ENCODE measurements around the gene ANKRD44. TPM values are rescaled to one million over a fixed set of nuclear protein-coding genes. Genes with fewer than 3 reads are reported as not detected.
A peak's percentile ranks its signal among the peaks of the same experiment; 100 is the strongest.
"Not testable (repeated sequence)": the region's sequence is repeated elsewhere in the genome, so short reads cannot be mapped to it uniquely, and the experiment has no call there.

Gene ANKRD44
- total RNA-seq, 1 donor, result 80.2 TPM

DNA sequence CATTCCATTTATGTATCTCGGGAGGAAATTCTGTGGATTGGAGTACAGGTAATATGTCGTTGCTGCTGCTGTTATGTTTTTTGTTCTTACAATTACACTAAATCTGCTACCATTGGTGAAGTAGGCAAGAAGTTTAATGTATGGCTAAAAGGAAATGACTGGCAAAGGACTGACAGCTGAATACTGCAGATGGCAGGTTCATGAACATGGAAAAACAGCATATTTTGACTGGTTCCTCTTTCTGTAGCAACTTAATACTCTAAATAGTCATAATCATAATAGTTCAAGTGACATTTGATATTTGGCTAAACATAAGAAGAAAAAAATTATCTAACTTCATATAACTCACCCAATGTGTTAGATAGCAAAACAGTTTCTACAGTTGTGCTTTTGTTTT is 299.6 kb downstream of the ANKRD44 start:
- DNase-seq (ENCODE audit: low read depth in 2 of 3, low spot score in 2 of 3), result peak in 1 of 3 donors; percentile 66

DNA sequence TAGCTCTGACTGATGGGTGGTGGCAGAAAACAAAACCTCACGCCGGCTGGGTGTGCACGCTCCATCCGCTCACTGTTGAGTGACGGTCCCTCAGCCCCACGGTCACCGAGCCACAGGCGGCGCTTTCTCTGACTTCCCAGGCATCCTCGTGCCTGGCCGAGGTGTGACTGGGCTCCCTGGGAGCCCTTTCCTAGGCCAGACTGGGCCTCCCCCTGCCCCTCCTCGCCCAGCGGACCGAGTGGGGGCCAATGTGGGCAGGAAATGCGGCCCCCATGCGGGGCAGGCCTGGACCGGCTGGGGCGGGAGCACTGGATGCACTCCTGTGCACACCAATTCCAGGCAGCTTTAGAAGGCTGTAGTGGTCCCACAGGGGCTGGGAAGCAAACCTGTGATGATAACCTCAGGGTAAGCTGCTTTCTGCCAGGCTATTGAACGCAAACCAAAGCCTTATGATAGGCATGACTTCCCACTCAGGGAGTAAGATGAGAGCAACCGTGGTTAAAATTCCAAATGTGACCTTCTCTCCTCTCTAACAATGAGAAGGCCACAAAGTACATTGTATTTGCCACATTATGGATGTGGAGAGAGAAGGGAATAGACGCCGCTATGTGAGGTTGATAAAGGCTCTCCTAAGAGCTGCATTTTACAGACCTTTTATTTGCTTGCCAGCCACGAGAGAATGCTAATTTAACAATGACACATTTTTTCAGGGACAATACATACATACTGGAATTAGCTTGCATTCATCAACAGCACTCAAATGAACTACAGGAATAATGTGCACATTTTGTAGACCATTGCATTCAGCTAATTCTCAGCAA is 300.2 kb downstream of the ANKRD44 start:
- peak in 1 of 3 donors; percentile 1 for DNase-seq (ENCODE audit: low read depth in 2 of 3, low spot score in 2 of 3)

GRCh38 chr2:197008741-197009341 is 301.7 kb downstream of the ANKRD44 start:
- DNase-seq (ENCODE audit: low read depth in 2 of 3, low spot score in 2 of 3), result not testable (repeated sequence)

- no peak for DNase-seq (ENCODE audit: low read depth in 2 of 3, low spot score in 2 of 3)
Measured at GRCh38 chr2:197007716-197008628, 302.6 kb downstream of the ANKRD44 start.

GRCh38 chr2:197001921-197002320 is 308.7 kb downstream of the ANKRD44 start:
- no peak for DNase-seq (ENCODE audit: low read depth in 2 of 3, low spot score in 2 of 3)

DNA sequence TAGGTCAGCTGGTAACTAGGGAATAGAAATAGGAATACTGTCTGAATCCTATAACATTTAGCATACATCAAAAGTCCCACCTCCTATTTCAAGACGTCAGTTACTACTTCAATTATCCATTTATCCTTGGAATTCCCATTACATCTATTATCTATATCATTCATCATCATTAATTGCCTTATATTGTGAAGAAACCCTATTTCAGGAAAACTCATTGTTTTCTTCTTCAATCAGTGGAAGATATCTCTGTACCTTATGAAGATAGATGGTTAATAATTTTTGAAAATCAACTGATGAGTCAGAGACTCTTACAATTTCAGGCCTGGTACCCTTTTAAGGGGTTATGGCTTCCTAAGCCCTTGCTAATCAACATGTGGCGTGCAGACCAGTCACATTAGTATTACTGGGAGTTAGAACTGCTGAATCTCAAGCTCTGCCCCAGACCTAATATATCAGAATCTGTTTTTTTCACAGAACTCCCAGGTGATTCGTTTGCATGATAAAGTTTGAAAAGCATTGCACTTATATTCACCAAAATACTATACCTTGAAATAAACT is 314.7 kb downstream of the ANKRD44 start:
- no peak for DNase-seq (ENCODE audit: low read depth in 2 of 3, low spot score in 2 of 3)

- no peak for DNase-seq (ENCODE audit: low read depth in 2 of 3, low spot score in 2 of 3)
Measured at GRCh38 chr2:196994764-196995163, 315.8 kb downstream of the ANKRD44 start.

GRCh38 chr2:196993617-196994016 is 317.0 kb downstream of the ANKRD44 start:
- DNase-seq (ENCODE audit: low read depth in 2 of 3, low spot score in 2 of 3), result no peak

DNA sequence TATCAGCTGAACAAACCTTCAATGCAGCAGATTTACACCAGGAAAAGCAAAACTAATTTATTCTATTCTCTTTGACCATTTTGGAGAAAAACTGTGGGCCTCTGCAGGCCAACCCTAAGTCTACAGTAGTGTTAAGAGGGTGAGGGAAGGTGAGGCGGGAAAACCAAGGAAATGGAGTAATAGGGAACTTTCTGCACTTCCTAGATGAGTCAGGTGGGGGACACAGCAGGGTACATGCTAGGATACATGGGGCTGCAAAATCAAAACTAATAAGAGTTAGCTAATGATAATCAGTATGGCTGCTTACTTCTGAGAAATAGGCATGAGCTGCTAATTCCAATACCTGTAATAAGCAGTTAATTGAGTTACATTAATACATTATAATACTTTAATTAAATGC is 318.1 kb downstream of the ANKRD44 start:
- DNase-seq (ENCODE audit: low read depth in 2 of 3, low spot score in 2 of 3), result no peak

DNA sequence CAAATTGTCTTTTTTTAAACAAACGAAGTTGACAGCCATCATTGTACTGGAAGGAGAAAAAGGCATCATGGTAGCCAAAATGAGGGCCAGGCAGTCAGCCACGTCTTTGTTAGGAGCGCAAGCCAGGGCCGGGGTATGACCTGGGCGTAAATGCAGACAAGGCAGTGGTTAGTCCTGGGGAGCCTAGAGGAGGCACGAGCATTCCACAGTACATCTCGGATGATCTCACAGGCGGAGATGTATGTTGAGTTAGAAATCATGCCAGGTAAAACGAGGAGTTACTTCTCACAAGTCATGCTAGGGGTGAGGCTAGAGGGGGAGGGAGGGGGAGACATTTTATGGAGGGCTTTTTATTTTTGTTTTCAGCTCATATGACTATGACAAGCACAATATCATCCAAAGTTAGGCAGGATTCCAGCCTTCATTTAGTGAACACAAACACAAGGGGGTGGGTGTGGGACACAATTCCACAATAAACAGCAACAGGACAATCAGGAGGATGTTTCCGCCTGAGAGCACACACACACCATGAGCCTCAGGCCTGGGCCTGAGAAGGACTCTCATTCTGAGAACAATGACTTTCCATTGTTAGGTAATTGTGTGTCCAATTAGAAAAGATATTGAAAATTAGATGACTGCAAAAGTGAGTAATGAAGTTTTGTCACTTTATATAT is 319.7 kb downstream of the ANKRD44 start:
- DNase-seq (ENCODE audit: low read depth in 2 of 3, low spot score in 2 of 3), result no peak

DNA sequence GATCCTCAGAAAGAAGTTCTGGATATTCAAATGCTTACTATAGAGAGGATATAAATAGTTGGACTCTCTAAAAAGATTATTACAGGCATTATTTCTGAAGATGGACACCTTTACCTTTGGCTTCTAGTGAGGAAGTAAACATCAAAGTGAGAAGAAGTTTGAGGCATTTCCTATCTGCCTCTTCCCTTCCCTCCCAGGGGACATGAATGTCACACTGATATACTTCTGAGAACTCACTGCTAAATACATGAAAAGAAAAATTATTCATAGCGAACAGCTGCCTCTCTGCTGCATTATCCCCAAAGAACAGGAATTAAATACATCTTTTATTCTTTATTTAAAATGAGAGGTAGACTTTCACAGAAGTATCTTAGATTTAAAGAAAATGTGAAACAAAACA is 320.5 kb downstream of the ANKRD44 start:
- no peak for DNase-seq (ENCODE audit: low read depth in 2 of 3, low spot score in 2 of 3)

GRCh38 chr2:196989496-196989895 is 321.1 kb downstream of the ANKRD44 start:
- no peak for DNase-seq (ENCODE audit: low read depth in 2 of 3, low spot score in 2 of 3)

DNA sequence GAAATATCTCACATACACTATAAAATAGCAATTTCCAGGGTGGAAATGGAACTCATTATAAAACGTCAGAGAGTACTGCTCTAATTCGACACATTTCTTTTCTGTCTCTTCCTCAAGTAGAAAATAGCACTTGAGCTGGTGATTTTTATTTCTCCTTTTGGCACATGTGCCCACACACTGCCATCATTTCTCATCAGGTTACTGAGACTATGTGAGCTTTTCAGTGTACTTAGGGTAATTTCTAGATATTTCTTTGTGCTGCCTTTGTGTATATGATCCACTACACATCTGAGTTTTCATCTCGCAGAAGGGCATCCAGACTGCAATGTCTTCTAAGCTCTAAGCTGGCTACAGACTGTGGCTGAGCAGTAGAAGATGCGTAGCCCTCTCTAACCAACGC is 321.9 kb downstream of the ANKRD44 start:
- peak in 1 of 3 donors; percentile 26 for DNase-seq (ENCODE audit: low read depth in 2 of 3, low spot score in 2 of 3)

DNA sequence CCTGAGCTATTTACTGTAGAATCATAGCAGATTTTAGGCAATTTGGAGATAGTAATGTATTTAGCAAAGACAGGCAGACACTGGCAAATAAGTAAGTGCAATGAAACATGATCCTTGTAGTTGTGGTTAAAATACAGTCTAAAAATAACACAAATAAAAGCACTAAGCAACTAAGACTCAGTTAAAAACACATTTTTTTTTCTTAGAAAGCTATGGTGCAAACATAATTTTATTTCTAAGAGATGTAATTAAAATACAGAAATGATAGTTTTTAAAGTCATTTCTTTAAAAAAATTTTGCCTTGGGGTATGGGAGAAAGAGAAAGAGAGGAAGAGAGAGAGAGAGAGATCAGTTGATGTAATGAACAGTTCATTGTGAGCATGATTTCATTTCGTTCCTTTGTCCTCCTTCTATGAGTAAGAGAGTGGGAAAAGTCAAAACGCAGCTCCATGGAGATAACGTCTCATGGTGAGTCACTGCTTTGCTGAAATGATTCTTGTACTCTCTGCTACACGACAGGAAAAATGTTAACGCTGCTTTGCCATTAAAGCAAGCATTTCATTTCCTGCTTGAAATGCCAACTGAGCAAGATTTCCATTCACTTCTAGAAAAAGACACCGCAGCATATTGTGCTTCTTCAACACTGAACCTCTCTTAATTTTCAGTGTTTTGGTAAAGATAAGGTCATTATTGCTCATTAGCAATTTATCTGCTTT is 322.8 kb downstream of the ANKRD44 start:
- peak in 2 of 3 donors; percentile 76 to 82 for DNase-seq (ENCODE audit: low read depth in 2 of 3, low spot score in 2 of 3)

DNA sequence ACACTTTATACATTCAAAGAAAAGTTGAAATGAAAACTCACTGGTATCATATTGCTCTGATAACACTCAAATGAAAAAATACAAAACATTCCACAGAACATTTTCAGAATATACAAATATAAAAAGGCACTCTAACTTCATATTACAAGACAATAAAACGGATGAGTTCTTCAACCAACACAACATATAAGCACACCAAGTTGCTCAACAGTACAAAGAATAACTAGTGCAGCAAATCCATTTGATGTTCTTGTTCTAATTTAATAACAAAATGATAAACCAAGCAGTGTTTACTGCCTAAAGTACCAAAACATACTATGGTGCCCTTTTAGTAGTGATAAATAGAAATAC is 323.3 kb downstream of the ANKRD44 start:
- DNase-seq (ENCODE audit: low read depth in 2 of 3, low spot score in 2 of 3), result no peak

- peak in 1 of 3 donors; percentile 9 for DNase-seq (ENCODE audit: low read depth in 2 of 3, low spot score in 2 of 3)
Measured at GRCh38 chr2:196985511-196986183, 324.9 kb downstream of the ANKRD44 start.

GRCh38 chr2:196984903-196985302 is 325.7 kb downstream of the ANKRD44 start:
- no peak for DNase-seq (ENCODE audit: low read depth in 2 of 3, low spot score in 2 of 3)

- no peak for DNase-seq (ENCODE audit: low read depth in 2 of 3, low spot score in 2 of 3)
Measured at GRCh38 chr2:196983934-196984333, 326.6 kb downstream of the ANKRD44 start.

- DNase-seq (ENCODE audit: low read depth in 2 of 3, low spot score in 2 of 3), result no peak
Measured at GRCh38 chr2:196980473-196980872, 330.1 kb downstream of the ANKRD44 start.

All from hematopoietic multipotent progenitor cell (in vitro differentiated cells).